Spleen (tissue), 11 donors: ENCODE results near the gene GRIK4. TPM values are rescaled to one million over a fixed set of nuclear protein-coding genes. Genes with fewer than 3 reads are reported as not detected.
A peak's percentile ranks its signal among the peaks of the same experiment; 100 is the strongest.

ENCODE experiments used
- DNase-seq: peaks from one replicate; pipeline ENCODE4 v3.0.0-alpha.2; 2020
- H3K27ac ChIP-seq, 8 donors: fragments of 200-600 bp; sonication (generic) in 7 of 8; 1 replicate in 4 of 8; 2 replicates in 4 of 8; pipeline versions ENCODE4 v1.5.0 to v1.8.0; 2016 to 2021; ENCODE audit warnings: inconsistent platforms in 4 of 8, mild to moderate bottlenecking in 4 of 8, moderate library complexity in 1 of 8
- H3K27me3 ChIP-seq, 7 donors: fragments of 200-600 bp; sonication (generic) in 6 of 7; replicated peaks in 1 of 7; 1 replicate in 4 of 7; 2 replicates in 3 of 7; pipeline versions ENCODE4 v1.5.0 to v1.8.0; 2016 to 2021; ENCODE audit warnings: inconsistent platforms in 3 of 7, mild to moderate bottlenecking in 1 of 7
- H3K36me3 ChIP-seq, 6 donors: fragments of 200-600 bp; sonication (generic) in 5 of 6; 1 replicate in 4 of 6; 2 replicates in 2 of 6; pipeline versions ENCODE4 v1.5.0 to v1.8.0; 2016 to 2021; ENCODE audit warnings: inconsistent platforms in 2 of 6
- H3K4me1 ChIP-seq, 6 donors: fragments of 200-600 bp; sonication (generic) in 5 of 6; 1 replicate in 3 of 6; 2 replicates in 3 of 6; pipeline versions ENCODE4 v1.5.0 to v1.8.0; 2016 to 2021; ENCODE audit warnings: inconsistent platforms in 3 of 6
- H3K4me3 ChIP-seq, 8 donors: fragments of 200-600 bp; sonication (generic) in 7 of 8; 1 replicate in 4 of 8; 2 replicates in 4 of 8; pipeline versions ENCODE4 v1.5.0 to v1.8.0; 2016 to 2021; ENCODE audit warnings: inconsistent platforms in 4 of 8, mild to moderate bottlenecking in 4 of 8, moderate library complexity in 2 of 8
- H3K9me3 ChIP-seq, 8 donors: fragments of 200-600 bp; sonication (generic) in 7 of 8; 1 replicate in 4 of 8; 2 replicates in 4 of 8; pipeline versions ENCODE4 v1.5.0 to v1.8.0; 2016 to 2021; ENCODE audit warnings: inconsistent platforms in 4 of 8
- CTCF ChIP-seq, 11 experiments: fragments of 200-600 bp in 7 of 11; fragments of 450-650 bp in 4 of 11; sonication (generic) in 4 of 11; IDR thresholded peaks in 8 of 11; conservative IDR thresholded peaks in 3 of 11; 1 replicate in 7 of 11; 2 replicates in 4 of 11; pipeline versions ENCODE4 v1.4.0 to v1.8.0; 2016 to 2021; ENCODE audit warnings: antibody characterized with exemption in 11 of 11, inconsistent platforms in 4 of 11, mild to moderate bottlenecking in 1 of 11
- POLR2A ChIP-seq, 3 donors: fragments of 450-650 bp; IDR thresholded peaks; one replicate each; pipeline ENCODE4 v1.5.1; 2017; ENCODE audit warnings: antibody characterized with exemption in 3 of 3, mild to moderate bottlenecking in 1 of 3
- POLR2AphosphoS5 ChIP-seq, 3 donors: sonication (generic); formaldehyde crosslinking; IDR thresholded peaks; one replicate each; pipeline ENCODE4 v1.5.1; 2017; ENCODE audit warnings: antibody characterized with exemption in 3 of 3
- WGBS, 5 donors: extraction: QIAGEN DNeasy Blood & Tissue Kit in 3 of 5; methylation state at CpG; one replicate each; pipeline versions ENCODE4 v1.1.5 to v1.1.7; 2013 to 2018; 5-methylcytosine and 5-hydroxymethylcytosine counted together
- intact Hi-C: fragments of 100-400 bp; cut with DNase I; formaldehyde crosslinking; loops from one replicate; pipeline ENCODE4 v1.15.0; 2023; ENCODE audit warnings: low total_unique reads
- polyA plus RNA-seq, 3 donors: library from polyadenylated mRNA; stranded (reverse); fragments of 200-250 nt; gene quantifications; one replicate each; pipeline ENCODE4 v1.2.1, GENCODE V29; 2013
- total RNA-seq, 7 donors: library from RNA; depleted of rRNA in 3 of 7; stranded (reverse); fragments of >200 nt in 3 of 7; fragmentation: NEBNext Ultra II Directional in 4 of 7; extraction: Animal tissue kit (Norgen Biotek cat#: 25700) in 4 of 7; gene quantifications; one replicate each; pipeline versions ENCODE4 v1.1.0 to v1.2.1, GENCODE V29; 2016 to 2021
- donor health status: healthy with polysubstance abuse.
- donor health status: DM: no; HTN: no; CAD: no; lungs with moderate emphysema.
- donor health status: DM: no; HTN: no; CAD: no.
- donor health status: Bipolar disorder and iron deficiency.
- donor health status: healthy.
- donor health status: DM: no; HTN: no; CAD: no.
- donor health status: DM: yes; HTN: yes; CAD: no.

GRIK4 gene
- total and polyA plus RNA-seq, 10 donors = 0.04 to 2.4 (median 0.59) TPM

- no peaks in the 10 kb centered on the region for H3K36me3 ChIP-seq
- H3K4me1 ChIP-seq = no peaks in the 10 kb centered on the region
- no peak overlapping the region for H3K4me3 ChIP-seq
- no peak overlapping the region for H3K27ac ChIP-seq
- H3K27me3 ChIP-seq = peaks cover 0 to 14% (median 0%) of the 10 kb centered on the region in 7 donors
- H3K9me3 ChIP-seq = no peaks in the 10 kb centered on the region
- intact Hi-C loops = no loop called here
- DNase-seq = no peak
- TF ChIP-seq CTCF (IDR thresholded peaks at IDR 0.05 in 8 of 11, conservative IDR thresholded peaks at IDR 0.05 in 3 of 11) = no peak
- no peak for TF ChIP-seq POLR2A (IDR thresholded peaks at IDR 0.05)
- no peak for TF ChIP-seq POLR2AphosphoS5 (IDR thresholded peaks at IDR 0.05)
- WGBS, 5 donors = 78 to 84% (median 83%) methylated on average over 9 of the region's 9 CpGs
Observed at GRCh38 chr11:120893440-120894201, 382.1 kb downstream of the GRIK4 start.

- peaks cover 0 to 17% (median 0%) of the 10 kb centered on the region in 7 donors for H3K27me3 ChIP-seq
- WGBS, 5 donors = 71 to 78% (median 73%) methylated on average over 12 of the region's 12 CpGs
- no peaks in the 10 kb centered on the region for H3K36me3 ChIP-seq
- intact Hi-C loops = no loop called here
- H3K27ac ChIP-seq = no peak overlapping the region
- TF ChIP-seq POLR2A (IDR thresholded peaks at IDR 0.05) (no peak), POLR2AphosphoS5 (IDR thresholded peaks at IDR 0.05) (no peak), CTCF (IDR thresholded peaks at IDR 0.05 in 8 of 11, conservative IDR thresholded peaks at IDR 0.05 in 3 of 11) (no peak)
- DNase-seq = peak; percentile 47
- H3K4me3 ChIP-seq = no peak overlapping the region
- no peaks in the 10 kb centered on the region for H3K4me1 ChIP-seq
- H3K9me3 ChIP-seq = no peaks in the 10 kb centered on the region
Observed at GRCh38 chr11:120894202-120894985, 382.8 kb downstream of the GRIK4 start.

- WGBS, 5 donors = 93 to 97% (median 95%) methylated on average over 7 of the region's 7 CpGs
Observed at GRCh38 chr11:120896687-120897086, 385.1 kb downstream of the GRIK4 start.

More at GRCh38 chr11:120896687-120897086, 385.1 kb downstream of the GRIK4 start:
- DNase-seq = peak; percentile 31
- no peak overlapping the region for H3K4me3 ChIP-seq
- intact Hi-C loops = no loop called here
- no peaks in the 10 kb centered on the region for H3K36me3 ChIP-seq
- H3K27ac ChIP-seq = no peak overlapping the region
- TF ChIP-seq CTCF (IDR thresholded peaks at IDR 0.05 in 8 of 11, conservative IDR thresholded peaks at IDR 0.05 in 3 of 11) = no peak
- no peak for TF ChIP-seq POLR2A (IDR thresholded peaks at IDR 0.05)
- TF ChIP-seq POLR2AphosphoS5 (IDR thresholded peaks at IDR 0.05) = no peak
- H3K9me3 ChIP-seq = no peaks in the 10 kb centered on the region
- no peaks in the 10 kb centered on the region for H3K4me1 ChIP-seq
- H3K27me3 ChIP-seq = peaks cover 0 to 17% (median 0%) of the 10 kb centered on the region in 7 donors
